Measurements from ENCODE around the gene CORO2B. TPM values are rescaled to one million over a fixed set of nuclear protein-coding genes. Genes with fewer than 3 reads are reported as not detected.

Gene CORO2B
- total and polyA plus RNA-seq, 9 of the 15 experiments (the other 6 are each of a cell fraction or from before 2014, with no cell fraction given) = not detected

DNA sequence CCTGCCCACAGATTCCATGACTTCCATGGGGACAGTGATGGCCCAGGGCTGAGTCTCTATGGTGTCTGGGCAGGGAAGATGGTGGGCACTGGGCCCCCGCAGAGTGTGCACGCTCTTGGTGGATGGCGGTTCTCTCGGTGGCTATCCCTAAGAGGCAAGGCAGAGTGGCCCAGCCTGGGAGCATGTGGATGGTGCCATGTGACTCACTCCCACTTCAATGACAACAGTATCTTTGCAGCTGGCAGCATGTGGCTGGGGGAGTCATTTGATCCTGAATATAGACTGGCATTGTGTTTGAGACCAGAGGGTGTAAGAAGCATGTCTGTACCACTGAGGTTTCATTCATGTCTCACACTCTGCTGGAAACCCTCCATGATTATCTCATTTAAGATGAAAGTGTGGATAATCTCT, 101.2 kb downstream of the CORO2B start:
- FAIRE-seq (no peak), DNase-seq (ENCODE audit: extremely low read depth in 1 of 4, low spot score in 3 of 4) (no peak), ATAC-seq (no peak)
- H3K9ac ChIP-seq (ENCODE audit: insufficient read depth in 1 of 2, low read depth in 2 of 2, low read length in 2 of 2) = no peak overlapping the region
- no peaks in the 10 kb centered on the region for H3K36me3 ChIP-seq (ENCODE audit: control insufficient read depth, insufficient read depth, low read length)
- no peak overlapping the region for H3K4me2 ChIP-seq (ENCODE audit: insufficient read depth, low read length)
- WGBS (ENCODE audit: insufficient coverage, low coverage, missing lambda C conversion rate) = 0% methylated on average over 4 of the region's 4 CpGs
- no peaks in the 10 kb centered on the region for H3K4me1 ChIP-seq (replicated peaks in 1 of 2; ENCODE audit: control insufficient read depth in 2 of 2, insufficient read depth in 2 of 2, low read length in 2 of 2)
- H3K27ac ChIP-seq (ENCODE audit: extremely low read depth, low read depth, low read length) = no peak overlapping the region
- H4K20me1 ChIP-seq (replicated peaks; ENCODE audit: control insufficient read depth, insufficient read depth, low read length) = no peaks in the 10 kb centered on the region
- ChIA-PET CTCF (ENCODE audit: low intra/inter-chr PET ratio) (no interaction called here), POLR2A (interaction anchor here (0.6 to 1.0 kb wide), 2 partner anchors 107 to 121 kb away, joined by 3 to 4 read pairs; no protein-coding TSS in a partner anchor)
- no TSS peak for BruUV-seq (replicated peaks)
- intact Hi-C loops (cut with micrococcal nuclease) (no loop called here), in situ Hi-C loops (cut with MboI) (no loop called here)
- peaks cover 14 to 42% of the 10 kb centered on the region in 2 experiments; a peak in 3 of 5 replicates for H3K27me3 ChIP-seq (ENCODE audit: control insufficient read depth in 2 of 2, insufficient read depth in 2 of 2, low read length in 2 of 2)
- H3K9me1 ChIP-seq (ENCODE audit: control insufficient read depth, insufficient read depth, low read length) = no peaks in the 10 kb centered on the region
- no peaks in the 10 kb centered on the region for H3K9me3 ChIP-seq (replicated peaks; ENCODE audit: control insufficient read depth, insufficient read depth, low read depth, low read length)
- H2AFZ ChIP-seq (ENCODE audit: low read depth, low read length) = no peak overlapping the region
- no peak overlapping the region for H3K4me3 ChIP-seq
- no peaks in the 10 kb centered on the region for H3K79me2 ChIP-seq (ENCODE audit: control insufficient read depth, insufficient read depth, low read length)
- TF ChIP-seq GTF2E2 (tag; IDR thresholded peaks at IDR 0.05) (no peak), RFX5 (IDR thresholded peaks at IDR 0.05; ENCODE audit: low read depth, low read length) (no peak), SP1 (CRISPR knock-in tag; IDR thresholded peaks at IDR 0.05) (no peak), PHB (CRISPR knock-in tag; IDR thresholded peaks at IDR 0.05) (no peak), ZBTB43 (CRISPR knock-in tag; IDR thresholded peaks at IDR 0.05) (no peak), DNMT1 (IDR thresholded peaks at IDR 0.05) (no peak), ZNF586 (CRISPR knock-in tag; conservative IDR thresholded peaks at IDR 0.05) (no peak), TAL1 (IDR thresholded peaks at IDR 0.05) (no peak), ZNF134 (CRISPR knock-in tag; conservative IDR thresholded peaks at IDR 0.05) (no peak), MIER1 (IDR thresholded peaks at IDR 0.05; ENCODE audit: low read depth) (no peak), ZNF124 (CRISPR knock-in tag; IDR thresholded peaks at IDR 0.05) (no peak), SFPQ (IDR thresholded peaks at IDR 0.05; ENCODE audit: low read depth, low read length) (no peak), ZNF444 (CRISPR knock-in tag; IDR thresholded peaks at IDR 0.05) (no peak)
- TF ChIP-seq, protein P1, sequence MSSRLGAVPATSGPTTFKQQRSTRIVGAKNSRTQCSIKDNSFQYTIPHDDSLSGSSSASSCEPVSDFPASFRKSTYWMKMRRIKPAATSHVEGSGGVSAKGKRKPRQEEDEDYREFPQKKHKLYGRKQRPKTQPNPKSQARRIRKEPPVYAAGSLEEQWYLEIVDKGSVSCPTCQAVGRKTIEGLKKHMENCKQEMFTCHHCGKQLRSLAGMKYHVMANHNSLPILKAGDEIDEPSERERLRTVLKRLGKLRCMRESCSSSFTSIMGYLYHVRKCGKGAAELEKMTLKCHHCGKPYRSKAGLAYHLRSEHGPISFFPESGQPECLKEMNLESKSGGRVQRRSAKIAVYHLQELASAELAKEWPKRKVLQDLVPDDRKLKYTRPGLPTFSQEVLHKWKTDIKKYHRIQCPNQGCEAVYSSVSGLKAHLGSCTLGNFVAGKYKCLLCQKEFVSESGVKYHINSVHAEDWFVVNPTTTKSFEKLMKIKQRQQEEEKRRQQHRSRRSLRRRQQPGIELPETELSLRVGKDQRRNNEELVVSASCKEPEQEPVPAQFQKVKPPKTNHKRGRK (tag; IDR thresholded peaks at IDR 0.05) = no peak
- TF ChIP-seq, protein P2, sequence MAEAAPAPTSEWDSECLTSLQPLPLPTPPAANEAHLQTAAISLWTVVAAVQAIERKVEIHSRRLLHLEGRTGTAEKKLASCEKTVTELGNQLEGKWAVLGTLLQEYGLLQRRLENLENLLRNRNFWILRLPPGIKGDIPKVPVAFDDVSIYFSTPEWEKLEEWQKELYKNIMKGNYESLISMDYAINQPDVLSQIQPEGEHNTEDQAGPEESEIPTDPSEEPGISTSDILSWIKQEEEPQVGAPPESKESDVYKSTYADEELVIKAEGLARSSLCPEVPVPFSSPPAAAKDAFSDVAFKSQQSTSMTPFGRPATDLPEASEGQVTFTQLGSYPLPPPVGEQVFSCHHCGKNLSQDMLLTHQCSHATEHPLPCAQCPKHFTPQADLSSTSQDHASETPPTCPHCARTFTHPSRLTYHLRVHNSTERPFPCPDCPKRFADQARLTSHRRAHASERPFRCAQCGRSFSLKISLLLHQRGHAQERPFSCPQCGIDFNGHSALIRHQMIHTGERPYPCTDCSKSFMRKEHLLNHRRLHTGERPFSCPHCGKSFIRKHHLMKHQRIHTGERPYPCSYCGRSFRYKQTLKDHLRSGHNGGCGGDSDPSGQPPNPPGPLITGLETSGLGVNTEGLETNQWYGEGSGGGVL (CRISPR knock-in tag; IDR thresholded peaks at IDR 0.05) = no peak
- TF ChIP-seq, protein P3, sequence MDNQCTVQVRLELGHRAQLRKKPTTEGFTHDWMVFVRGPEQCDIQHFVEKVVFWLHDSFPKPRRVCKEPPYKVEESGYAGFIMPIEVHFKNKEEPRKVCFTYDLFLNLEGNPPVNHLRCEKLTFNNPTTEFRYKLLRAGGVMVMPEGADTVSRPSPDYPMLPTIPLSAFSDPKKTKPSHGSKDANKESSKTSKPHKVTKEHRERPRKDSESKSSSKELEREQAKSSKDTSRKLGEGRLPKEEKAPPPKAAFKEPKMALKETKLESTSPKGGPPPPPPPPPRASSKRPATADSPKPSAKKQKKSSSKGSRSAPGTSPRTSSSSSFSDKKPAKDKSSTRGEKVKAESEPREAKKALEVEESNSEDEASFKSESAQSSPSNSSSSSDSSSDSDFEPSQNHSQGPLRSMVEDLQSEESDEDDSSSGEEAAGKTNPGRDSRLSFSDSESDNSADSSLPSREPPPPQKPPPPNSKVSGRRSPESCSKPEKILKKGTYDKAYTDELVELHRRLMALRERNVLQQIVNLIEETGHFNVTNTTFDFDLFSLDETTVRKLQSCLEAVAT (IDR thresholded peaks at IDR 0.05) = no peak

Data from K562 (cell line).